Measurements from ENCODE around the gene LMAN2L. TPM values are rescaled to one million over a fixed set of nuclear protein-coding genes. Genes with fewer than 3 reads are reported as not detected.
"Not testable (repeated sequence)": the region's sequence is repeated elsewhere in the genome, so short reads cannot be mapped to it uniquely, and the experiment has no call there.

LMAN2L gene
- polyA plus RNA-seq, 1 experiment, result 35.1 TPM

GRCh38 chr2:96681540-96681939 lies 58.3 kb downstream of the LMAN2L start:
- TF ChIP-seq, protein P1, sequence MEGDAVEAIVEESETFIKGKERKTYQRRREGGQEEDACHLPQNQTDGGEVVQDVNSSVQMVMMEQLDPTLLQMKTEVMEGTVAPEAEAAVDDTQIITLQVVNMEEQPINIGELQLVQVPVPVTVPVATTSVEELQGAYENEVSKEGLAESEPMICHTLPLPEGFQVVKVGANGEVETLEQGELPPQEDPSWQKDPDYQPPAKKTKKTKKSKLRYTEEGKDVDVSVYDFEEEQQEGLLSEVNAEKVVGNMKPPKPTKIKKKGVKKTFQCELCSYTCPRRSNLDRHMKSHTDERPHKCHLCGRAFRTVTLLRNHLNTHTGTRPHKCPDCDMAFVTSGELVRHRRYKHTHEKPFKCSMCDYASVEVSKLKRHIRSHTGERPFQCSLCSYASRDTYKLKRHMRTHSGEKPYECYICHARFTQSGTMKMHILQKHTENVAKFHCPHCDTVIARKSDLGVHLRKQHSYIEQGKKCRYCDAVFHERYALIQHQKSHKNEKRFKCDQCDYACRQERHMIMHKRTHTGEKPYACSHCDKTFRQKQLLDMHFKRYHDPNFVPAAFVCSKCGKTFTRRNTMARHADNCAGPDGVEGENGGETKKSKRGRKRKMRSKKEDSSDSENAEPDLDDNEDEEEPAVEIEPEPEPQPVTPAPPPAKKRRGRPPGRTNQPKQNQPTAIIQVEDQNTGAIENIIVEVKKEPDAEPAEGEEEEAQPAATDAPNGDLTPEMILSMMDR (IDR thresholded peaks at IDR 0.05; ENCODE audit: low read depth, low read length), result no peak
- Histone ChIP-seq H3K27ac (ENCODE audit: low read depth, low read length) (no peak overlapping the region), H3K9me3 (ENCODE audit: control insufficient read depth, insufficient read depth, low read length) (no peaks in the 10 kb centered on the region), H3K27me3 (ENCODE audit: control insufficient read depth, insufficient read depth, low read length) (peaks cover 22% of the 10 kb centered on the region), H3K4me3 (ENCODE audit: low read depth, low read length) (no peak overlapping the region)
- POLR2A ChIA-PET, result no interaction called here
- no peak for DNase-seq (ENCODE audit: low read depth, low spot score)
- CTCF ChIA-PET, result no interaction called here

DNA sequence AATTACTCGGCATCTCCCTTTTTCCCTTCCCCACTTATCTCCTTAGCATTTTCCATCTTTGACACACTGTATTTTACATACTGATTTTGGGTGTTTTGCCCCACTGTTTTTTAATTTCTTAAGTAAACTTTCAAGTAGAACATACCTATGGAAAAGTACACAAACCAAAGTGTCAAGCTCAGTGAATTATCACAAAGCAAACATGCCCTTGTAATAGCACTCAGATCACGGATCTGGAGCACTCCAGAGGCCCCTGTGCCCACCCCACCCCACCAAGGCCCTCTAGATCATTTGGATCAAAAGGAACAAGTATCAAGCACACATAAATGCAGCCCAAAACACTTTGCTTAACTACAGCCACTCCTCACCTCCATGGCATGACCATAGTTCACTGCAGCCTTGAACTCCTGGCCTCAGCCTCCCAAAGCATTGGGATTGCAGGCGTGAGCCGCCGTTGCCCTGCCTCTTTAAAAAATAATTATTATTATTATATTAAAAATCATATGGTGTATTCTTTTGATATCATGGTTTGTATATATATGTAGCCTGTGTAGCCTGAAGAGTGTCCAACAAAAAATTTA lies 59.2 kb downstream of the LMAN2L start:
- peaks cover 22% of the 10 kb centered on the region for H3K27me3 ChIP-seq (ENCODE audit: control insufficient read depth, insufficient read depth, low read length)
- H3K9me3 ChIP-seq (ENCODE audit: control insufficient read depth, insufficient read depth, low read length), result no peaks in the 10 kb centered on the region
- no peak overlapping the region for H3K4me3 ChIP-seq (ENCODE audit: low read depth, low read length)
- no peak overlapping the region for H3K27ac ChIP-seq (ENCODE audit: low read depth, low read length)
- TF ChIP-seq, protein P1 (IDR thresholded peaks at IDR 0.05; ENCODE audit: low read depth, low read length), result no peak
- CTCF ChIA-PET, result no interaction called here
- no peak for DNase-seq (ENCODE audit: low read depth, low spot score)
- POLR2A ChIA-PET, result no interaction called here

- Histone ChIP-seq H3K4me3 (ENCODE audit: low read depth, low read length) (no peak overlapping the region), H3K27ac (ENCODE audit: low read depth, low read length) (no peak overlapping the region), H3K27me3 (ENCODE audit: control insufficient read depth, insufficient read depth, low read length) (peaks cover 22% of the 10 kb centered on the region), H3K9me3 (ENCODE audit: control insufficient read depth, insufficient read depth, low read length) (no peaks in the 10 kb centered on the region)
- POLR2A ChIA-PET, result no interaction called here
- TF ChIP-seq, protein P1 (IDR thresholded peaks at IDR 0.05; ENCODE audit: low read depth, low read length), result no peak
- CTCF ChIA-PET, result no interaction called here
- no peak for DNase-seq (ENCODE audit: low read depth, low spot score)
These were observed 60.0 kb downstream of the LMAN2L start for GRCh38 chr2:96679848-96680247.

DNA sequence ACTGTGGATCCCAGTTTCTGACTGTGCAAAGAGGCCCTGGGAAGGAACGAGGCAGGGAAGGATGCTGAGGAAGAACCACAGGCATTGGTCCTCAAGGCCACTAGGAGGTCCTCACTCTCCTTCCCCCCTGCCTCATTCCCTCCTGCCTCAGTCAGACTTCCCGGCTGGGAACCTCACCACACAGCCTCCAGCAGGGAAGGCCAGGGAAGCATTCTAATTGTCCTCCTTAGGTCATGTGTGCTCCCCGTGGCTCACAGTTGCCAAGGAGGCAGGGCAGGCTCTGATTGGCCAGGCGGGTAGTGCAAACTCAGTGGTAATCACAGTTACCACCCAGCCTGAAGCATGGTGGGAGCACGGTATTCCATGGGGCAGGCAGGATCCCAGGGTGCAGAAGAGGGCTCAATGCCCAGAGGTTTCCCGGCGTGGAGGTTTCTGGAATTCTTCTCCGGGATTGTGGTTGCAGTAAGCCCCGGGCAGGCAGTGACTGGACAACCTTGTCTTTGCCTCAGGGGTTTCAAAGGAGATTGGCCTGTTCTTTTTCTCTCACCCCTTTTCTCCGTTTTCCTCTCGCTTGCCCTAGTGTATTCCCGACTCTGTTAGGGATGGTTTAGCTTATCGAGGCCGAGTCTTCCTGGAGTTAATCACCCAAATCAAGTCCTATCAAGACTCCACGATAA lies 70.2 kb downstream of the LMAN2L start:
- CTCF ChIA-PET, result no interaction called here
- Histone ChIP-seq H3K4me3 (ENCODE audit: low read depth, low read length) (no peak overlapping the region), H3K27ac (ENCODE audit: low read depth, low read length) (no peak overlapping the region), H3K9me3 (ENCODE audit: control insufficient read depth, insufficient read depth, low read length) (no peaks in the 10 kb centered on the region), H3K27me3 (ENCODE audit: control insufficient read depth, insufficient read depth, low read length) (peaks cover 6% of the 10 kb centered on the region)
- TF ChIP-seq, protein P1 (IDR thresholded peaks at IDR 0.05; ENCODE audit: low read depth, low read length), result no peak
- no peak for DNase-seq (ENCODE audit: low read depth, low spot score)
- POLR2A ChIA-PET, result no interaction called here

DNA sequence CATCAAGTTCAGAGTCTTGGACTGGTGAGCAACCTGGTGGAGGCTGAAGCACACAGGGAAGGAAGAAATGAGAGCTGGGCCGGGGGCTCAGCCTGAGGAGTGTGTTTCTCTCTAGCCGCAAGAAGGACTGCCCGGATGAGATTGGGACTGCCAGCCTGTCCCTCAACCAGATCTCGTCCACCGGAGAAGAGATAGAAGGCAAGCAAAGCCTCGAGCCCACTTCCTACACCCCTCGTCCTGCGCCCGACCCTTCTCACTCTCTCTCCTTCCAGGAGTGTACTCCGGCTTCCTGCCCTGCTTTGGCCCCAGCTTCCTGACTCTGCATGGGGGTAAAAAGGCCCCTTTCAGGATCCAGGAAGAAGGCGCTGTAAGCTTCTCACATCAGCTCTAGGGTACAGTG lies 71.1 kb downstream of the LMAN2L start:
- ChIA-PET CTCF (no interaction called here), POLR2A (no interaction called here)
- H3K27me3 ChIP-seq (ENCODE audit: control insufficient read depth, insufficient read depth, low read length), result peaks cover 6% of the 10 kb centered on the region
- DNase-seq (ENCODE audit: low read depth, low spot score), result no peak
- H3K9me3 ChIP-seq (ENCODE audit: control insufficient read depth, insufficient read depth, low read length), result no peaks in the 10 kb centered on the region
- TF ChIP-seq, protein P1 (IDR thresholded peaks at IDR 0.05; ENCODE audit: low read depth, low read length), result no peak
- H3K27ac ChIP-seq (ENCODE audit: low read depth, low read length), result no peak overlapping the region
- no peak overlapping the region for H3K4me3 ChIP-seq (ENCODE audit: low read depth, low read length)

- not testable (repeated sequence) for H3K27me3 ChIP-seq (ENCODE audit: control insufficient read depth, insufficient read depth, low read length); DNase-seq (ENCODE audit: low read depth, low spot score); H3K4me3 ChIP-seq (ENCODE audit: low read depth, low read length); H3K9me3 ChIP-seq (ENCODE audit: control insufficient read depth, insufficient read depth, low read length)
- H3K27ac ChIP-seq (ENCODE audit: low read depth, low read length), result peak overlapping the region; percentile 93
- ChIA-PET CTCF (interaction anchor here (0.7 kb wide), 3 partner anchors 30 to 296 kb away, joined by 3 to 4 read pairs (median 4); no protein-coding TSS in a partner anchor), POLR2A (interaction anchor here (0.6 to 2.2 kb wide), 2 partner anchors 28 to 44 kb away, joined by 3 to 21 read pairs; partner anchors contain the start of gene KANSL3)
These were observed 74.1 kb downstream of the LMAN2L start for GRCh38 chr2:96665717-96666116.
